Subcutaneous abdominal adipose tissue (tissue), 5 donors: ENCODE measurements around the gene CERT1.

ENCODE experiments used
- H3K27ac ChIP-seq: one replicate; pipeline ENCODE4 v1.7.0; 2013; ENCODE audit warnings: low read depth, mild to moderate bottlenecking, inconsistent platforms, low read length, moderate library complexity
- H3K27me3 ChIP-seq, 5 donors: one replicate each; pipeline ENCODE4 v1.7.0; 2013; ENCODE audit warnings: low read length in 5 of 5, inconsistent platforms in 1 of 5; ENCODE audit not compliant: control insufficient read depth in 5 of 5, insufficient read depth in 4 of 5
- H3K36me3 ChIP-seq, 5 donors: one replicate each; pipeline ENCODE4 v1.7.0; 2013; ENCODE audit warnings: low read length in 5 of 5; ENCODE audit not compliant: control insufficient read depth in 5 of 5, insufficient read depth in 5 of 5
- H3K4me1 ChIP-seq, 5 donors: one replicate each; pipeline ENCODE4 v1.7.0; 2013; ENCODE audit warnings: low read length in 5 of 5, mild to moderate bottlenecking in 3 of 5, moderate library complexity in 1 of 5; ENCODE audit not compliant: control insufficient read depth in 5 of 5, insufficient read depth in 5 of 5
- H3K4me3 ChIP-seq, 5 donors: one replicate each; pipeline ENCODE4 v1.7.0; 2013; ENCODE audit warnings: low read length in 5 of 5, low read depth in 1 of 5
- H3K9ac ChIP-seq, 5 donors: one replicate each; pipeline ENCODE4 v1.7.0; 2013; ENCODE audit warnings: low read length in 5 of 5, mild to moderate bottlenecking in 4 of 5, moderate library complexity in 3 of 5
- H3K9me3 ChIP-seq, 5 donors: one replicate each; pipeline ENCODE4 v1.7.0; 2013; ENCODE audit warnings: low read length in 5 of 5; ENCODE audit not compliant: control insufficient read depth in 5 of 5
- donor health status: healthy.
- donor health status: healthy.
- donor health status: healthy.
- donor health status: healthy.
- donor health status: healthy.

CERT1 gene

GRCh38 chr5:75387806-75388205, 123.6 kb downstream of the CERT1 start:
- H3K36me3 ChIP-seq, result peaks cover 31 to 56% (median 42%) of the 10 kb centered on the region in 5 donors

GRCh38 chr5:75384218-75384617, 127.2 kb downstream of the CERT1 start:
- Histone ChIP-seq H3K4me3 (no peak overlapping the region), H3K27me3 (no peaks in the 10 kb centered on the region), H3K9ac (no peak overlapping the region), H3K9me3 (no peaks in the 10 kb centered on the region), H3K27ac (no peak overlapping the region), H3K36me3 (peaks cover 50 to 75% (median 63%) of the 10 kb centered on the region in 5 donors), H3K4me1 (no peaks in the 10 kb centered on the region)

More at GRCh38 chr5:75387806-75388205, 123.6 kb downstream of the CERT1 start:
- no peak overlapping the region for H3K27ac ChIP-seq
- H3K9me3 ChIP-seq, result no peaks in the 10 kb centered on the region
- H3K4me3 ChIP-seq, result no peak overlapping the region
- no peak overlapping the region for H3K9ac ChIP-seq
- H3K27me3 ChIP-seq, result no peaks in the 10 kb centered on the region
- H3K4me1 ChIP-seq, result no peaks in the 10 kb centered on the region

- Histone ChIP-seq H3K9me3 (no peaks in the 10 kb centered on the region), H3K27me3 (no peaks in the 10 kb centered on the region), H3K27ac (no peak overlapping the region), H3K9ac (no peak overlapping the region), H3K4me3 (no peak overlapping the region), H3K4me1 (no peaks in the 10 kb centered on the region), H3K36me3 (peaks cover 54 to 77% (median 66%) of the 10 kb centered on the region in 5 donors)
Observed at GRCh38 chr5:75381456-75381855, 130.0 kb downstream of the CERT1 start.

GRCh38 chr5:75380099-75380498, 131.3 kb downstream of the CERT1 start:
- H3K27ac ChIP-seq, result no peak overlapping the region
- no peak overlapping the region for H3K4me3 ChIP-seq

GRCh38 chr5:75375414-75375813, 136.0 kb downstream of the CERT1 start:
- H3K4me1 ChIP-seq, result no peaks in the 10 kb centered on the region
- H3K36me3 ChIP-seq, result peaks cover 41 to 66% (median 55%) of the 10 kb centered on the region in 5 donors
- no peaks in the 10 kb centered on the region for H3K9me3 ChIP-seq
- no peak overlapping the region for H3K9ac ChIP-seq
- H3K27me3 ChIP-seq, result no peaks in the 10 kb centered on the region
- H3K4me3 ChIP-seq, result no peak overlapping the region
- H3K27ac ChIP-seq, result no peak overlapping the region

More at GRCh38 chr5:75380099-75380498, 131.3 kb downstream of the CERT1 start:
- Histone ChIP-seq H3K36me3 (peaks cover 53 to 78% (median 67%) of the 10 kb centered on the region in 5 donors), H3K4me1 (no peaks in the 10 kb centered on the region), H3K9me3 (no peaks in the 10 kb centered on the region), H3K9ac (no peak overlapping the region), H3K27me3 (no peaks in the 10 kb centered on the region)

- Histone ChIP-seq H3K4me3 (no peak overlapping the region), H3K36me3 (peaks cover 34 to 58% (median 47%) of the 10 kb centered on the region in 5 donors), H3K4me1 (no peaks in the 10 kb centered on the region), H3K27me3 (no peaks in the 10 kb centered on the region), H3K9me3 (no peaks in the 10 kb centered on the region), H3K9ac (no peak overlapping the region), H3K27ac (no peak overlapping the region)
Observed at GRCh38 chr5:75374394-75374814, 137.0 kb downstream of the CERT1 start.

- Histone ChIP-seq H3K36me3 (peaks cover 31 to 58% (median 50%) of the 10 kb centered on the region in 5 donors), H3K9me3 (no peaks in the 10 kb centered on the region), H3K4me3 (no peak overlapping the region), H3K27ac (no peak overlapping the region), H3K27me3 (no peaks in the 10 kb centered on the region), H3K4me1 (no peaks in the 10 kb centered on the region), H3K9ac (no peak overlapping the region)
Observed at GRCh38 chr5:75373862-75374261, 137.6 kb downstream of the CERT1 start.

GRCh38 chr5:75368391-75368790, 143.0 kb downstream of the CERT1 start:
- peaks cover 4 to 22% (median 15%) of the 10 kb centered on the region in 5 donors for H3K36me3 ChIP-seq
- H3K4me1 ChIP-seq, result no peaks in the 10 kb centered on the region
- no peak overlapping the region for H3K4me3 ChIP-seq
- no peaks in the 10 kb centered on the region for H3K9me3 ChIP-seq
- no peaks in the 10 kb centered on the region for H3K27me3 ChIP-seq
- H3K27ac ChIP-seq, result no peak overlapping the region
- no peak overlapping the region for H3K9ac ChIP-seq

GRCh38 chr5:75367401-75367800, 144.0 kb downstream of the CERT1 start:
- Histone ChIP-seq H3K9ac (no peak overlapping the region), H3K27me3 (no peaks in the 10 kb centered on the region), H3K4me3 (no peak overlapping the region), H3K36me3 (peaks cover under 1 to 12% (median 6%) of the 10 kb centered on the region in 5 donors), H3K4me1 (no peaks in the 10 kb centered on the region), H3K9me3 (no peaks in the 10 kb centered on the region), H3K27ac (no peak overlapping the region)

- Histone ChIP-seq H3K4me3 (no peak overlapping the region), H3K36me3 (peaks cover 0 to 15% (median 7%) of the 10 kb centered on the region in 5 donors), H3K9ac (no peak overlapping the region), H3K27ac (no peak overlapping the region), H3K4me1 (no peaks in the 10 kb centered on the region), H3K27me3 (no peaks in the 10 kb centered on the region), H3K9me3 (no peaks in the 10 kb centered on the region)
Observed at GRCh38 chr5:75366787-75367186, 144.6 kb downstream of the CERT1 start.
